H9 (cell line): Measurements from ENCODE around the gene COPB1. TPM values are rescaled to one million over a fixed set of nuclear protein-coding genes. Genes with fewer than 3 reads are reported as not detected.

Source experiments
- DNase-seq: peaks from one replicate; pipeline ENCODE4 v3.0.0-alpha.2; 2017
- H2AFZ ChIP-seq: one replicate; pipeline ENCODE4 v1.6.1; 2013; ENCODE audit warnings: mild to moderate bottlenecking, low read length, control low read depth, moderate library complexity
- H2AK5ac ChIP-seq: 2 replicates; pipeline ENCODE4 v1.6.1; 2013; ENCODE audit warnings: low read length, control low read depth, mixed read lengths; ENCODE audit not compliant: insufficient read length
- H2BK120ac ChIP-seq: one replicate; pipeline ENCODE4 v1.6.1; 2013; ENCODE audit warnings: low read depth, mild to moderate bottlenecking, low read length, control low read depth, inconsistent platforms; ENCODE audit not compliant: poor library complexity, severe bottlenecking
- H2BK12ac ChIP-seq: 2 replicates; pipeline ENCODE4 v1.6.1; 2013; ENCODE audit warnings: low read length, control low read depth, mixed read lengths, low read depth; ENCODE audit not compliant: insufficient read length
- H2BK15ac ChIP-seq: 2 replicates; pipeline ENCODE4 v1.6.1; 2013; ENCODE audit warnings: low read depth, low read length, control low read depth
- H2BK20ac ChIP-seq: one replicate; pipeline ENCODE4 v1.6.1; 2013; ENCODE audit warnings: low read depth, mild to moderate bottlenecking, low read length, control low read depth, inconsistent platforms; ENCODE audit not compliant: poor library complexity, severe bottlenecking
- H2BK5ac ChIP-seq: 2 replicates; pipeline ENCODE4 v1.6.1; 2013; ENCODE audit warnings: low read length, control low read depth, mixed read lengths; ENCODE audit not compliant: insufficient read length
- H3K14ac ChIP-seq: 2 replicates; pipeline ENCODE4 v1.6.1; 2013; ENCODE audit warnings: low read length, control low read depth; ENCODE audit not compliant: insufficient read depth
- H3K18ac ChIP-seq: 2 replicates; pipeline ENCODE4 v1.6.1; 2013; ENCODE audit warnings: low read depth, mild to moderate bottlenecking, mixed read lengths, low read length, control low read depth; ENCODE audit not compliant: insufficient read length
- H3K23ac ChIP-seq: 2 replicates; pipeline ENCODE4 v1.6.1; 2013; ENCODE audit warnings: low read length, control low read depth, mixed read lengths, low read depth; ENCODE audit not compliant: insufficient read length
- H3K23me2 ChIP-seq: 2 replicates; pipeline ENCODE4 v1.6.1; 2013; ENCODE audit warnings: low read depth, mild to moderate bottlenecking, mixed read lengths, low read length, control low read depth; ENCODE audit not compliant: insufficient read length, poor library complexity, severe bottlenecking
- H3K27ac ChIP-seq: 2 replicates; pipeline ENCODE4 v1.5.1; 2013; ENCODE audit warnings: low read length, control low read depth, mixed read lengths, low read depth; ENCODE audit not compliant: insufficient read length
- H3K27me3 ChIP-seq: 2 replicates; pipeline ENCODE4 v1.6.1; 2013; ENCODE audit warnings: low read length, control low read depth, inconsistent platforms; ENCODE audit not compliant: insufficient read depth
- H3K4ac ChIP-seq: 2 replicates; pipeline ENCODE4 v1.6.1; 2013; ENCODE audit warnings: low read depth, mild to moderate bottlenecking, control low read depth, inconsistent platforms, low read length, moderate library complexity
- H3K4me1 ChIP-seq: 2 replicates; pipeline ENCODE4 v1.6.1; 2013; ENCODE audit warnings: low read length, control low read depth, inconsistent platforms; ENCODE audit not compliant: insufficient read depth
- H3K4me2 ChIP-seq: 2 replicates; pipeline ENCODE4 v1.6.1; 2013; ENCODE audit warnings: low read length, control low read depth, mixed read lengths; ENCODE audit not compliant: insufficient read length, insufficient read depth
- H3K56ac ChIP-seq: 2 replicates; pipeline ENCODE4 v1.6.1; 2013; ENCODE audit warnings: low read depth, mild to moderate bottlenecking, mixed read lengths, low read length, control low read depth; ENCODE audit not compliant: insufficient read length
- H3K79me1 ChIP-seq: 2 replicates; pipeline ENCODE4 v1.6.1; 2013; ENCODE audit warnings: low read depth, mild to moderate bottlenecking, moderate library complexity, low read length, control low read depth, inconsistent platforms; ENCODE audit not compliant: insufficient read depth, poor library complexity, severe bottlenecking
- H3K79me2 ChIP-seq: 2 replicates; pipeline ENCODE4 v1.6.1; 2013; ENCODE audit warnings: low read length, control low read depth, inconsistent platforms; ENCODE audit not compliant: insufficient read depth
- H3K9ac ChIP-seq: 2 replicates; pipeline ENCODE4 v1.6.1; 2013; ENCODE audit warnings: low read length, control low read depth, mixed read lengths; ENCODE audit not compliant: insufficient read length; ENCODE audit errors: extremely low read depth
- H3K9me3 ChIP-seq: one replicate; pipeline ENCODE4 v1.6.1; 2013; ENCODE audit warnings: low read depth, low read length, inconsistent platforms; ENCODE audit not compliant: control insufficient read depth
- H3T11ph ChIP-seq: one replicate; pipeline ENCODE4 v1.6.1; 2013; ENCODE audit warnings: mild to moderate bottlenecking, low read length, control low read depth, inconsistent platforms
- H4K20me1 ChIP-seq: one replicate; pipeline ENCODE4 v1.6.1; 2013; ENCODE audit not compliant: control insufficient read depth, insufficient read length, insufficient read depth
- H4K5ac ChIP-seq: 2 replicates; pipeline ENCODE4 v1.6.1; 2013; ENCODE audit warnings: low read depth, mild to moderate bottlenecking, mixed read lengths, low read length, control low read depth; ENCODE audit not compliant: insufficient read length
- H4K8ac ChIP-seq: replicated peaks from 2 replicates; pipeline ENCODE4 v1.6.1; 2013; ENCODE audit warnings: low read length, control low read depth, mixed read lengths, low read depth; ENCODE audit not compliant: insufficient read length
- H4K91ac ChIP-seq: 2 replicates; pipeline ENCODE4 v1.6.1; 2013; ENCODE audit warnings: low read depth, mild to moderate bottlenecking, moderate library complexity, mixed read lengths, low read length, control low read depth; ENCODE audit not compliant: insufficient read length
- H3K27ac Mint-ChIP-seq, 3 experiments: 2 replicates in 2 of 3; 3 replicates in 1 of 3; pipeline ENCODE4 v1.8.0; 2020 to 2021; ENCODE audit warnings: mixed read lengths in 3 of 3, mild to moderate bottlenecking in 1 of 3, moderate library complexity in 1 of 3
- H3K27me3 Mint-ChIP-seq: 2 replicates; pipeline ENCODE4 v1.8.0; 2021; ENCODE audit warnings: low read depth, mild to moderate bottlenecking, moderate library complexity, mixed read lengths
- H3K36me3 Mint-ChIP-seq, 3 experiments: 2 replicates in 2 of 3; 3 replicates in 1 of 3; pipeline ENCODE4 v1.8.0; 2020 to 2021; ENCODE audit warnings: low read depth in 3 of 3, mixed read lengths in 3 of 3; ENCODE audit not compliant: insufficient read depth in 1 of 3
- H3K4me1 Mint-ChIP-seq, 2 experiments: 2 replicates each; pipeline ENCODE4 v1.8.0; 2020; ENCODE audit warnings: mixed read lengths in 2 of 2
- H3K4me3 Mint-ChIP-seq, 2 experiments: 2 replicates in 1 of 2; 3 replicates in 1 of 2; pipeline ENCODE4 v1.8.0; 2020 to 2021; ENCODE audit warnings: mild to moderate bottlenecking in 2 of 2, mixed read lengths in 2 of 2, moderate library complexity in 1 of 2
- H3K9me3 Mint-ChIP-seq, 2 experiments: 2 replicates in 1 of 2; 3 replicates in 1 of 2; pipeline ENCODE4 v1.8.0; 2020; ENCODE audit warnings: mild to moderate bottlenecking in 2 of 2, mixed read lengths in 2 of 2, moderate library complexity in 1 of 2
- WGBS: extraction: QIAGEN DNeasy Blood & Tissue Kit; methylation state at CpG from one replicate; pipeline ENCODE4 v1.1.7; 2013; ENCODE audit warnings: missing lambda C conversion rate, low lambda C conversion rate, mixed read lengths; ENCODE audit not compliant: insufficient read length; ENCODE audit errors: extremely low coverage; 5-methylcytosine and 5-hydroxymethylcytosine counted together
- total RNA-seq: library from RNA; stranded (reverse); gene quantifications from 2 replicates; pipeline ENCODE4 v1.2.1, GENCODE V29; 2021
- TF ChIP-seq, protein P1 (sequence below): fragments of 200-600 bp; sonication (generic); conservative IDR thresholded peaks from 3 replicates; pipeline ENCODE4 v1.8.0; 2021; ENCODE audit warnings: antibody characterized with exemption, mild to moderate bottlenecking

The COPB1 gene
- total RNA-seq, 1 experiment from 2014 or later: 71.6 TPM

DNA sequence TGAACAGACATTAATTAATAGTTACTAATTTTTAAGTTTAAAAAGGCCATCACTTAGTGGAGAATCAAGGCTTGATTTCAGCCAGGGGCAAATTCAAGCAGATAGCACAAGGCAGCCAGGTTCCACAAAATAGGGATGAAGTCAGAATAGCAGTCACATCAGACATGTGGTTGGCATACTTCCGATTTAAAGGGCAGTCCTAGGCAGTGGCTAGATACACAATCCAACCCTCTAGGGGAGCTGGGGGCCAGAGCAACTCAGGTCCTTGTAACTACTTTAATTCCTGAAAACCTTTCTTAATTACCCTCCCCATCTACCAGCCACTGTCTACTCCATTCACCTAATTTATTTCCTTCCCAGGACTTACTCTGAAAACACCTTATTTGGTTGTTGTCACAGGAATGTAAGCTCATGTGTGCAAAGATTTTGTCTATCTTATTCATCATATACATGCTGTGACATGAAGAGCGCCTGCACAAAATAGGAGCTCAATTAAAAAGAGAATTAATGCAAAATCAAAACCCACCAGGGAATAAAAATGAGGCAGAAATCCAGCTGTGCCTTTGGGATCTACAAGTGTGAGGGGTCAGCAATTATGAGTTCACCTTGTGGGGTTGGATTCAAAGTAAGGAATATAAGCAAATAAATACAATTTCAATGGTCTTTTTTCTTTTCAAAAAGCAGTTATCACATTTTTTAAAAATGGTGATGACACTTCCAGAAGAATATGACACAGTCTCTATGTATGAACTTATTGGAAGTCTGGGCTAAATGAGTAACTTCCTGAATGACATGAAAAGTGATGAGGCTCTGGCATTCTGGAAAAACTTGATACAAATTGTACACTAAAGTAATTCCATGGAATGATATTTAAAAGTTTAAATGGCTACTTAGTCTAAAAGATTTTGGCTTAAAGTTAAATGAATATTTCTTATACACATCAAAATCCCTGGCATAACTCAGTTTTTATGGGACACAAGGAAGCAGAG lies 53.8 kb downstream of the COPB1 start:
- Histone ChIP-seq H4K20me1 (no peaks in the 10 kb centered on the region), H2BK5ac (no peak overlapping the region), H3K9ac (no peak overlapping the region), H3K9me3 (no peaks in the 10 kb centered on the region), H3K23ac (no peak overlapping the region), H2BK20ac (no peak overlapping the region), H3T11ph (no peak overlapping the region), H3K79me2 (no peaks in the 10 kb centered on the region), H3K27me3 (no peaks in the 10 kb centered on the region), H3K4me1 (no peaks in the 10 kb centered on the region), H2AK5ac (no peak overlapping the region), H3K18ac (no peak overlapping the region), H2BK120ac (no peak overlapping the region), H2BK15ac (no peak overlapping the region), H4K5ac (no peak overlapping the region), H4K8ac (no peak overlapping the region), H2BK12ac (no peak overlapping the region), H3K14ac (no peak overlapping the region), H3K4me2 (no peak overlapping the region), H3K79me1 (no peaks in the 10 kb centered on the region), H3K56ac (no peak overlapping the region), H4K91ac (no peak overlapping the region), H3K27ac (no peak overlapping the region), H2AFZ (no peak overlapping the region), H3K4ac (no peak overlapping the region), H3K23me2 (no peaks in the 10 kb centered on the region)
- no peaks in the 10 kb centered on the region for H3K27me3 Mint-ChIP-seq
- H3K9me3 Mint-ChIP-seq: no peaks in the 10 kb centered on the region
- TF ChIP-seq, protein P1, sequence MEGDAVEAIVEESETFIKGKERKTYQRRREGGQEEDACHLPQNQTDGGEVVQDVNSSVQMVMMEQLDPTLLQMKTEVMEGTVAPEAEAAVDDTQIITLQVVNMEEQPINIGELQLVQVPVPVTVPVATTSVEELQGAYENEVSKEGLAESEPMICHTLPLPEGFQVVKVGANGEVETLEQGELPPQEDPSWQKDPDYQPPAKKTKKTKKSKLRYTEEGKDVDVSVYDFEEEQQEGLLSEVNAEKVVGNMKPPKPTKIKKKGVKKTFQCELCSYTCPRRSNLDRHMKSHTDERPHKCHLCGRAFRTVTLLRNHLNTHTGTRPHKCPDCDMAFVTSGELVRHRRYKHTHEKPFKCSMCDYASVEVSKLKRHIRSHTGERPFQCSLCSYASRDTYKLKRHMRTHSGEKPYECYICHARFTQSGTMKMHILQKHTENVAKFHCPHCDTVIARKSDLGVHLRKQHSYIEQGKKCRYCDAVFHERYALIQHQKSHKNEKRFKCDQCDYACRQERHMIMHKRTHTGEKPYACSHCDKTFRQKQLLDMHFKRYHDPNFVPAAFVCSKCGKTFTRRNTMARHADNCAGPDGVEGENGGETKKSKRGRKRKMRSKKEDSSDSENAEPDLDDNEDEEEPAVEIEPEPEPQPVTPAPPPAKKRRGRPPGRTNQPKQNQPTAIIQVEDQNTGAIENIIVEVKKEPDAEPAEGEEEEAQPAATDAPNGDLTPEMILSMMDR: no peak
- no peak overlapping the region for H3K4me3 Mint-ChIP-seq
- H3K36me3 Mint-ChIP-seq: no peaks in the 10 kb centered on the region
- peaks cover 0 to 5% of the 10 kb centered on the region in 2 experiments; a peak in 1 of 4 replicates for H3K4me1 Mint-ChIP-seq
- H3K27ac Mint-ChIP-seq: peak overlapping the region in 1 of 3 experiments; percentile 45; a peak in 1 of 7 replicates
- DNase-seq: no peak
- WGBS: no CpG with 5 or more reads among the region's 2 CpGs
